GM12878 (cell line): Measurements from ENCODE around the gene TM6SF1.

Source experiments
- CTCF ChIP-seq, 3 experiments: IDR thresholded peaks in 2 of 3; conservative IDR thresholded peaks in 1 of 3; 2 replicates each; pipeline ENCODE4 v1.5.1; 2011; ENCODE audit warnings: low read depth in 3 of 3, low read length in 3 of 3, mild to moderate bottlenecking in 3 of 3, control low read depth in 2 of 3, moderate library complexity in 2 of 3, inconsistent platforms in 1 of 3, mixed read lengths in 1 of 3; ENCODE audit not compliant: control insufficient read depth in 2 of 3, insufficient read depth in 1 of 3; ENCODE audit errors: extremely low read depth in 1 of 3
- EZH2 ChIP-seq: IDR thresholded peaks from 2 replicates; pipeline ENCODE4 v1.6.1; 2012; ENCODE audit warnings: low read depth, mild to moderate bottlenecking, control low read depth, inconsistent platforms, low read length, borderline replicate concordance; ENCODE audit not compliant: control insufficient read depth
- POLR2A ChIP-seq: IDR thresholded peaks from 2 replicates; pipeline ENCODE4 v1.6.1; 2011; ENCODE audit warnings: low read depth, mild to moderate bottlenecking, low read length
- RELB ChIP-seq: fragments of 450-650 bp; IDR thresholded peaks from 2 replicates; pipeline ENCODE4 v1.6.1; 2017; ENCODE audit warnings: low read depth, mild to moderate bottlenecking, moderate library complexity
- REST ChIP-seq: IDR thresholded peaks from 2 replicates; pipeline ENCODE4 v1.6.1; 2012; ENCODE audit warnings: mild to moderate bottlenecking, low read depth, low read length
- SRF ChIP-seq, 2 experiments: IDR thresholded peaks; 2 replicates each; pipeline ENCODE4 v1.6.1; 2011; ENCODE audit warnings: low read depth in 2 of 2, low read length in 2 of 2, mild to moderate bottlenecking in 1 of 2, moderate library complexity in 1 of 2

GRCh38 chr15:83113881-83114674 lies 6.6 kb downstream of the TM6SF1 start:
- no peak for TF ChIP-seq EZH2
- TF ChIP-seq SRF (IDR thresholded peaks at IDR 0.05; ENCODE audit: low read depth in 2 of 2, low read length in 2 of 2): no peak
- TF ChIP-seq CTCF (IDR thresholded peaks at IDR 0.05 in 2 of 3, conservative IDR thresholded peaks at IDR 0.05 in 1 of 3; ENCODE audit: control insufficient read depth in 2 of 3, extremely low read depth in 1 of 3, insufficient read depth in 1 of 3, low read depth in 3 of 3, low read length in 3 of 3): no peak
- no peak for TF ChIP-seq REST
- TF ChIP-seq POLR2A: no peak
- no peak for TF ChIP-seq RELB
